Activated CD4-positive, CD25-positive, alpha-beta regulatory T cell treated with anti-CD3 and anti-CD28 coated beads, Interleukin-2, amount 50 U/mL, for 72 hours (primary cell): ENCODE measurements around the gene BMP6.
"Not testable (repeated sequence)": the region's sequence is repeated elsewhere in the genome, so short reads cannot be mapped to it uniquely, and the experiment has no call there.

Experiments
- DNase-seq: peaks from one replicate; pipeline ENCODE4 v3.0.0; 2021

Gene BMP6

GRCh38 chr6:7888587-7889357, 162.9 kb downstream of the BMP6 start:
- no peak for DNase-seq

- no peak for DNase-seq
These were observed 165.4 kb downstream of the BMP6 start for GRCh38 chr6:7891078-7891872.

GRCh38 chr6:7892367-7892766, 166.5 kb downstream of the BMP6 start:
- not testable (repeated sequence) for DNase-seq

- DNase-seq: no peak
These were observed 167.4 kb downstream of the BMP6 start for GRCh38 chr6:7893342-7893741.

GRCh38 chr6:7894262-7895124, 168.6 kb downstream of the BMP6 start:
- no peak for DNase-seq

- DNase-seq: no peak
These were observed 169.2 kb downstream of the BMP6 start for GRCh38 chr6:7895125-7895423.

GRCh38 chr6:7896465-7896987, 170.6 kb downstream of the BMP6 start:
- DNase-seq: no peak

GRCh38 chr6:7897461-7898192, 171.7 kb downstream of the BMP6 start:
- no peak for DNase-seq

GRCh38 chr6:7898193-7898586, 172.3 kb downstream of the BMP6 start:
- not testable (repeated sequence) for DNase-seq

GRCh38 chr6:7899101-7899888, 173.4 kb downstream of the BMP6 start:
- DNase-seq: no peak

- no peak for DNase-seq
These were observed 174.0 kb downstream of the BMP6 start for GRCh38 chr6:7899889-7900213.

- DNase-seq: no peak
These were observed 174.7 kb downstream of the BMP6 start for GRCh38 chr6:7900621-7901020.

- DNase-seq: no peak
These were observed 175.2 kb downstream of the BMP6 start for GRCh38 chr6:7901056-7901455.

- no peak for DNase-seq
These were observed 175.9 kb downstream of the BMP6 start for GRCh38 chr6:7901780-7902179.

GRCh38 chr6:7902221-7902620, 176.3 kb downstream of the BMP6 start:
- DNase-seq: no peak

GRCh38 chr6:7902867-7903266, 177.0 kb downstream of the BMP6 start:
- no peak for DNase-seq

GRCh38 chr6:7903673-7904072, 177.8 kb downstream of the BMP6 start:
- DNase-seq: no peak

GRCh38 chr6:7904654-7905319, 178.9 kb downstream of the BMP6 start:
- no peak for DNase-seq

GRCh38 chr6:7905416-7905815, 179.5 kb downstream of the BMP6 start:
- no peak for DNase-seq

GRCh38 chr6:7906741-7907140, 180.8 kb downstream of the BMP6 start:
- no peak for DNase-seq

GRCh38 chr6:7907159-7907558, 181.3 kb downstream of the BMP6 start:
- DNase-seq: no peak
